Measurements from ENCODE around the gene NCLN. TPM values are rescaled to one million over a fixed set of nuclear protein-coding genes. Genes with fewer than 3 reads are reported as not detected.

NCLN gene
- total RNA-seq, 2 donors from 2014 or later = 75.0 to 195 TPM

- no peaks in the 10 kb centered on the region for H3K9me3 ChIP-seq
- peak overlapping the region; percentile 34 for H3K27ac ChIP-seq
- no peak for DNase-seq
- no peak overlapping the region for H3K9ac ChIP-seq (ENCODE audit: low read depth in 2 of 2, low read length in 2 of 2)
- H3K4me1 ChIP-seq = no peaks in the 10 kb centered on the region
- intact Hi-C loops (cut with DNase I) = no loop called here
- no peak overlapping the region for H3K4me3 ChIP-seq
- no peaks in the 10 kb centered on the region for H3K36me3 ChIP-seq
- no peak for TF ChIP-seq CTCF (IDR thresholded peaks at IDR 0.05)
- H3K27me3 ChIP-seq = no peaks in the 10 kb centered on the region
Measured at GRCh38 chr19:3140667-3141038, 45.1 kb upstream of the NCLN start.

GRCh38 chr19:3142292-3142670 is 43.4 kb upstream of the NCLN start:
- intact Hi-C loops (cut with DNase I) = no loop called here
- no peak overlapping the region for H3K4me3 ChIP-seq
- H3K9me3 ChIP-seq = no peaks in the 10 kb centered on the region
- peak overlapping the region; percentile 34 for H3K27ac ChIP-seq
- no peak for DNase-seq
- no peaks in the 10 kb centered on the region for H3K4me1 ChIP-seq
- no peaks in the 10 kb centered on the region for H3K36me3 ChIP-seq
- TF ChIP-seq CTCF (IDR thresholded peaks at IDR 0.05) = no peak
- peak overlapping the region in 1 of 2 donors; percentile 19 for H3K9ac ChIP-seq (ENCODE audit: low read depth in 2 of 2, low read length in 2 of 2)
- no peaks in the 10 kb centered on the region for H3K27me3 ChIP-seq

GRCh38 chr19:3142781-3143337 is 42.9 kb upstream of the NCLN start:
- peak overlapping the region; percentile 34 for H3K27ac ChIP-seq

GRCh38 chr19:3145909-3146676 is 39.6 kb upstream of the NCLN start:
- no peak overlapping the region for H3K4me3 ChIP-seq
- no peaks in the 10 kb centered on the region for H3K27me3 ChIP-seq
- no peaks in the 10 kb centered on the region for H3K36me3 ChIP-seq
- H3K4me1 ChIP-seq = no peaks in the 10 kb centered on the region
- H3K9me3 ChIP-seq = no peaks in the 10 kb centered on the region
- H3K27ac ChIP-seq = no peak overlapping the region
- no peak for TF ChIP-seq CTCF (IDR thresholded peaks at IDR 0.05)
- intact Hi-C loops (cut with DNase I) = no loop called here
- DNase-seq = no peak
- no peak overlapping the region for H3K9ac ChIP-seq (ENCODE audit: low read depth in 2 of 2, low read length in 2 of 2)

More at GRCh38 chr19:3142781-3143337, 42.9 kb upstream of the NCLN start:
- no peak for TF ChIP-seq CTCF (IDR thresholded peaks at IDR 0.05)
- intact Hi-C loops (cut with DNase I) = no loop called here
- H3K9ac ChIP-seq (ENCODE audit: low read depth in 2 of 2, low read length in 2 of 2) = no peak overlapping the region
- H3K36me3 ChIP-seq = no peaks in the 10 kb centered on the region
- H3K27me3 ChIP-seq = no peaks in the 10 kb centered on the region
- no peaks in the 10 kb centered on the region for H3K9me3 ChIP-seq
- DNase-seq = no peak
- H3K4me1 ChIP-seq = no peaks in the 10 kb centered on the region
- no peak overlapping the region for H3K4me3 ChIP-seq

- peak; percentile 65 for TF ChIP-seq CTCF (IDR thresholded peaks at IDR 0.05)
- intact Hi-C loops (cut with DNase I) = no loop called here
- no peak overlapping the region for H3K4me3 ChIP-seq
- H3K36me3 ChIP-seq = no peaks in the 10 kb centered on the region
- peak; percentile 43 for DNase-seq
- no peaks in the 10 kb centered on the region for H3K27me3 ChIP-seq
- H3K9ac ChIP-seq (ENCODE audit: low read depth in 2 of 2, low read length in 2 of 2) = no peak overlapping the region
- no peaks in the 10 kb centered on the region for H3K4me1 ChIP-seq
- H3K27ac ChIP-seq = no peak overlapping the region
- H3K9me3 ChIP-seq = no peaks in the 10 kb centered on the region
Measured at GRCh38 chr19:3146677-3147100, 39.0 kb upstream of the NCLN start.

Data from colonic mucosa (tissue), 4 donors.